HCT116 (cell line): Measurements from ENCODE around the gene CELA2A. TPM values are rescaled to one million over a fixed set of nuclear protein-coding genes. Genes with fewer than 3 reads are reported as not detected.

Experiments used
- ATAC-seq: fragments of 200-7000 bp; cut with Tn5 transposase; 2 replicates; pipeline ENCODE4 v1.9.1; 2020; ENCODE audit warnings: mild to moderate bottlenecking, moderate library complexity
- BruUV-seq: library from RNA; stranded (reverse); fragments of 400-500 nt; replicated peaks from 2 replicates; lab custom pipeline; 2021; lab: Mats Ljungman, UMichigan
- CTCF ChIA-PET: fragments of 300-600 bp; sonication (Branson Sonifier 250); formaldehyde crosslinking; loops from one replicate; lab custom pipeline; 2021; ENCODE audit warnings: antibody characterized with exemption; lab: Charles Lee
- POLR2A ChIA-PET: fragments of 300-600, 350-600 bp; sonication (Branson Sonifier 250); formaldehyde crosslinking; loops from one replicate; lab custom pipeline; 2021; ENCODE audit warnings: antibody characterized with exemption; lab: Charles Lee
- RAD21 ChIA-PET, 2 experiments: fragments of 300-600 bp; sonication (Branson Sonifier 250); formaldehyde crosslinking; loops; one replicate each; lab custom pipeline; 2023; ENCODE audit warnings: low total read pairs in 2 of 2; ENCODE audit not compliant: uncharacterized antibody in 2 of 2, unreplicated experiment in 2 of 2, low non-redundant PET in 1 of 2; lab: Charles Lee
- DNase-seq: peaks from one replicate; pipeline ENCODE4 v3.0.0-alpha.2; 2010; ENCODE audit warnings: low read depth, low spot score
- H2AFZ ChIP-seq: fragments of 200-600 bp; shearing (Covaris generic), sonication (generic); 2 replicates; pipeline ENCODE4 v1.6.1; 2017; ENCODE audit warnings: low read depth, mixed run types, mixed read lengths, antibody characterized with exemption, low read length; ENCODE audit not compliant: poor library complexity, severe bottlenecking
- H3K27ac ChIP-seq: 2 replicates; pipeline ENCODE4 v1.5.1; 2012; ENCODE audit warnings: low read depth, low read length
- H3K27me3 ChIP-seq: fragments of 200-600 bp; sonication (generic); 2 replicates; pipeline ENCODE4 v1.6.1; 2016; ENCODE audit warnings: mixed run types, low read length, mixed read lengths; ENCODE audit not compliant: insufficient read depth
- H3K36me3 ChIP-seq, 2 experiments: fragments of 200-500 bp in 1 of 2; fragments of 200-600 bp in 1 of 2; sonication (Bioruptor generic) in 1 of 2; sonication (generic) in 1 of 2; 2 replicates each; pipeline versions ENCODE4 v1.5.1 to v1.6.1; 2014 to 2016; ENCODE audit warnings: low read length in 2 of 2, inconsistent platforms in 1 of 2, mixed read lengths in 1 of 2, mixed run types in 1 of 2; ENCODE audit not compliant: insufficient read depth in 2 of 2, control insufficient read depth in 1 of 2
- H3K4me1 ChIP-seq, 2 experiments: fragments of 200-600 bp in 1 of 2; sonication (generic) in 1 of 2; 2 replicates each; pipeline versions ENCODE4 v1.5.1 to v1.6.1; 2012 to 2017; ENCODE audit warnings: low read length in 2 of 2, inconsistent platforms in 1 of 2, mild to moderate bottlenecking in 1 of 2, mixed read lengths in 1 of 2, mixed run types in 1 of 2, moderate library complexity in 1 of 2; ENCODE audit not compliant: insufficient read depth in 2 of 2, control insufficient read depth in 1 of 2
- H3K4me2 ChIP-seq: fragments of 200-600 bp; sonication (generic); 2 replicates; pipeline ENCODE4 v1.6.1; 2017; ENCODE audit warnings: mixed run types, low read length, mixed read lengths
- H3K4me3 ChIP-seq, 2 experiments: fragments of 200-600 bp in 1 of 2; sonication (generic) in 1 of 2; replicated peaks in 1 of 2; 2 replicates each; pipeline ENCODE4 v1.5.1; 2011 to 2016; ENCODE audit warnings: low read length in 2 of 2, control low read depth in 1 of 2, low read depth in 1 of 2, mild to moderate bottlenecking in 1 of 2, mixed read lengths in 1 of 2, mixed run types in 1 of 2
- H3K79me2 ChIP-seq: fragments of 200-600 bp; sonication (generic); 2 replicates; pipeline ENCODE4 v1.6.1; 2017; ENCODE audit warnings: mild to moderate bottlenecking, mixed run types, low read length, moderate library complexity, mixed read lengths; ENCODE audit not compliant: insufficient read depth
- H3K9ac ChIP-seq: fragments of 200-600 bp; sonication (generic); 2 replicates; pipeline ENCODE4 v1.6.1; 2016; ENCODE audit warnings: low read length, mixed read lengths
- H3K9me2 ChIP-seq: fragments of 200-600 bp; sonication (generic), shearing (Covaris generic); 2 replicates; pipeline ENCODE4 v1.6.1; 2017; ENCODE audit warnings: mixed run types, mild to moderate bottlenecking, moderate library complexity; ENCODE audit not compliant: insufficient read depth
- H3K9me3 ChIP-seq, 2 experiments: fragments of 200-500 bp in 1 of 2; fragments of 200-600 bp in 1 of 2; sonication (Bioruptor generic) in 1 of 2; sonication (generic) in 1 of 2; 2 replicates each; pipeline ENCODE4 v1.6.1; 2014 to 2017; ENCODE audit warnings: low read length in 2 of 2, mixed read lengths in 2 of 2, inconsistent platforms in 1 of 2, low read depth in 1 of 2, mild to moderate bottlenecking in 1 of 2, mixed run types in 1 of 2, moderate library complexity in 1 of 2; ENCODE audit not compliant: control insufficient read depth in 1 of 2, insufficient read depth in 1 of 2
- H4K20me1 ChIP-seq: fragments of 200-600 bp; sonication (generic), shearing (Covaris generic); 2 replicates; pipeline ENCODE4 v1.6.1; 2017; ENCODE audit warnings: mixed run types, mild to moderate bottlenecking, moderate library complexity; ENCODE audit not compliant: insufficient read depth
- CEBPB ChIP-seq: IDR thresholded peaks from 2 replicates; pipeline ENCODE4 v1.6.1; 2012; ENCODE audit warnings: low read depth
- CTCF ChIP-seq, 3 experiments: fragments of 200-600 bp in 1 of 3; sonication (generic) in 1 of 3; IDR thresholded peaks in 2 of 3; conservative IDR thresholded peaks in 1 of 3; 2 replicates each; pipeline ENCODE4 v1.5.1; 2012 to 2017; ENCODE audit warnings: low read depth in 2 of 3, low read length in 2 of 3, antibody characterized with exemption in 1 of 3, borderline replicate concordance in 1 of 3, control low read depth in 1 of 3, mild to moderate bottlenecking in 1 of 3, mixed read lengths in 1 of 3, mixed run types in 1 of 3, moderate library complexity in 1 of 3; ENCODE audit not compliant: insufficient read depth in 1 of 3
- EGR1 ChIP-seq: IDR thresholded peaks from 2 replicates; pipeline ENCODE4 v1.6.1; 2012; ENCODE audit warnings: low read depth
- EZH2 ChIP-seq: fragments of 200-600 bp; sonication (generic); IDR thresholded peaks from 2 replicates; pipeline ENCODE4 v1.6.1; 2017; ENCODE audit warnings: antibody characterized with exemption, mixed run types
- POLR2A ChIP-seq: IDR thresholded peaks from 2 replicates; pipeline ENCODE4 v1.7.0; 2011; ENCODE audit warnings: borderline replicate concordance; ENCODE audit not compliant: insufficient read depth, insufficient read length; ENCODE audit errors: extremely low read depth
- POLR2AphosphoS5 ChIP-seq: IDR thresholded peaks from 2 replicates; pipeline ENCODE4 v1.6.1; 2011; ENCODE audit warnings: mild to moderate bottlenecking, low read depth, low read length, moderate library complexity
- RAD21 ChIP-seq: IDR thresholded peaks from 2 replicates; pipeline ENCODE4 v1.6.1; 2012; ENCODE audit warnings: low read depth, mild to moderate bottlenecking
- REST ChIP-seq: IDR thresholded peaks from 2 replicates; pipeline ENCODE4 v1.6.1; 2012; ENCODE audit warnings: low read depth
- intact Hi-C: fragments of 100-400 bp; cut with micrococcal nuclease; formaldehyde crosslinking; loops from 2 replicates; pipeline ENCODE4 v1.10.0; 2022
- total RNA-seq: library from RNA; stranded (reverse); gene quantifications from one replicate; pipeline ENCODE4 v1.2.1, GENCODE V29; 2021; ENCODE audit not compliant: unreplicated experiment

The CELA2A gene
- total RNA-seq, 1 experiment from 2014 or later = 1.6 TPM

- Histone ChIP-seq H3K4me3 (no peak overlapping the region), H3K9me3 (no peaks in the 10 kb centered on the region), H2AFZ (no peak overlapping the region), H3K9ac (no peak overlapping the region), H3K4me1 (peaks cover 7 to 64% of the 10 kb centered on the region in 2 experiments; a peak in 3 of 4 replicates), H3K4me2 (no peak overlapping the region), H4K20me1 (peaks cover 10% of the 10 kb centered on the region; the same call in 1 of the 2 replicates), H3K79me2 (peaks cover 64% of the 10 kb centered on the region), H3K27ac (no peak overlapping the region), H3K27me3 (no peaks in the 10 kb centered on the region), H3K9me2 (no peaks in the 10 kb centered on the region), H3K36me3 (peaks cover 0 to 13% of the 10 kb centered on the region in 2 experiments; a peak in 1 of 4 replicates)
- ATAC-seq (no peak), DNase-seq (no peak)
- intact Hi-C loops = no loop called here
- ChIA-PET CTCF (no interaction called here), RAD21 (no interaction called here), POLR2A (interaction anchor here (1.8 kb wide), 1 partner anchor 9 kb away, joined by 3 read pairs; no protein-coding TSS in a partner anchor)
- BruUV-seq = no TSS peak
- TF ChIP-seq RAD21 = no peak
- no peak for TF ChIP-seq CTCF (IDR thresholded peaks at IDR 0.05 in 2 of 3, conservative IDR thresholded peaks at IDR 0.05 in 1 of 3; ENCODE audit: borderline replicate concordance in 1 of 3, insufficient read depth in 1 of 3, low read depth in 2 of 3, low read length in 2 of 3)
- TF ChIP-seq EZH2 = no peak
- TF ChIP-seq POLR2AphosphoS5 = no peak
- no peak for TF ChIP-seq EGR1
Measured at GRCh38 chr1:15422871-15423270, 33.7 kb upstream of the CELA2A start.

GRCh38 chr1:15423355-15424077, 33.0 kb upstream of the CELA2A start:
- peaks cover 62% of the 10 kb centered on the region for H3K79me2 ChIP-seq
- H3K27me3 ChIP-seq = no peaks in the 10 kb centered on the region
- H3K36me3 ChIP-seq = peaks cover 0 to 13% of the 10 kb centered on the region in 2 experiments; a peak in 1 of 4 replicates
- RAD21 ChIA-PET = no interaction called here
- peaks cover 10% of the 10 kb centered on the region; the same call in 1 of the 2 replicates for H4K20me1 ChIP-seq
- POLR2A ChIA-PET = interaction anchor here (1.8 kb wide), 1 partner anchor 9 kb away, joined by 3 read pairs; no protein-coding TSS in a partner anchor
- H3K9ac ChIP-seq = no peak overlapping the region
- no peak overlapping the region for H2AFZ ChIP-seq
- intact Hi-C loops = no loop called here
- H3K4me3 ChIP-seq = no peak overlapping the region
- peaks cover 7 to 63% of the 10 kb centered on the region in 2 experiments; a peak in 3 of 4 replicates for H3K4me1 ChIP-seq
- H3K4me2 ChIP-seq = no peak overlapping the region
- BruUV-seq = no TSS peak
- no peak for ATAC-seq
- no peaks in the 10 kb centered on the region for H3K9me2 ChIP-seq
- no peak for TF ChIP-seq POLR2A
- no peak for TF ChIP-seq CEBPB
- TF ChIP-seq REST = no peak
- CTCF ChIA-PET = no interaction called here
- H3K9me3 ChIP-seq = no peaks in the 10 kb centered on the region
- no peak for DNase-seq
- no peak overlapping the region for H3K27ac ChIP-seq
